Calu3 (cell line): ENCODE measurements around the gene CACNG4. TPM values are rescaled to one million over a fixed set of nuclear protein-coding genes. Genes with fewer than 3 reads are reported as not detected.
"Not testable (repeated sequence)": the region's sequence is repeated elsewhere in the genome, so short reads cannot be mapped to it uniquely, and the experiment has no call there.

Experiments
- BruUV-seq: library from RNA; stranded (reverse); fragments of 400-500 nt; replicated peaks from 2 replicates; lab custom pipeline; 2021; lab: Mats Ljungman, UMichigan
- CTCF ChIA-PET: fragments of 300-600 bp; sonication (Branson Sonifier 250); formaldehyde crosslinking; loops from one replicate; lab custom pipeline; 2022; ENCODE audit warnings: antibody characterized with exemption; lab: Charles Lee
- DNase-seq: peaks from one replicate; pipeline ENCODE4 v3.0.0; 2022
- H3K27ac Mint-ChIP-seq: one replicate; pipeline ENCODE4 v1.8.0; 2022; ENCODE audit warnings: mixed read lengths; ENCODE audit not compliant: unreplicated experiment
- H3K27me3 Mint-ChIP-seq: one replicate; pipeline ENCODE4 v1.8.0; 2022; ENCODE audit warnings: mixed read lengths; ENCODE audit not compliant: unreplicated experiment
- H3K36me3 Mint-ChIP-seq: one replicate; pipeline ENCODE4 v1.8.0; 2022; ENCODE audit warnings: mild to moderate bottlenecking, moderate library complexity, mixed read lengths; ENCODE audit not compliant: insufficient read depth, unreplicated experiment
- H3K4me1 Mint-ChIP-seq: one replicate; pipeline ENCODE4 v1.8.0; 2022; ENCODE audit warnings: mild to moderate bottlenecking, low read depth, mixed read lengths; ENCODE audit not compliant: unreplicated experiment
- H3K4me3 Mint-ChIP-seq: one replicate; pipeline ENCODE4 v1.8.0; 2022; ENCODE audit warnings: mild to moderate bottlenecking, low read depth, moderate library complexity, mixed read lengths; ENCODE audit not compliant: unreplicated experiment
- H3K9me3 Mint-ChIP-seq: one replicate; pipeline ENCODE4 v1.8.0; 2022; ENCODE audit warnings: low read depth, mixed read lengths; ENCODE audit not compliant: unreplicated experiment
- CTCF ChIP-seq: fragments of 200-600 bp; IDR thresholded peaks from one replicate; pipeline ENCODE4 v1.8.0; 2022; ENCODE audit warnings: antibody characterized with exemption; ENCODE audit not compliant: unreplicated experiment
- intact Hi-C: fragments of 100-400 bp; cut with micrococcal nuclease; formaldehyde crosslinking; loops from one replicate; pipeline ENCODE4 v1.10.0; 2022; ENCODE audit not compliant: unreplicated experiment
- total RNA-seq: library from RNA; stranded (reverse); gene quantifications from 2 replicates; pipeline ENCODE4 v1.2.3, GENCODE V29; 2022

CACNG4 gene
- total RNA-seq, 1 experiment from 2014 or later: 3.8 TPM

DNA sequence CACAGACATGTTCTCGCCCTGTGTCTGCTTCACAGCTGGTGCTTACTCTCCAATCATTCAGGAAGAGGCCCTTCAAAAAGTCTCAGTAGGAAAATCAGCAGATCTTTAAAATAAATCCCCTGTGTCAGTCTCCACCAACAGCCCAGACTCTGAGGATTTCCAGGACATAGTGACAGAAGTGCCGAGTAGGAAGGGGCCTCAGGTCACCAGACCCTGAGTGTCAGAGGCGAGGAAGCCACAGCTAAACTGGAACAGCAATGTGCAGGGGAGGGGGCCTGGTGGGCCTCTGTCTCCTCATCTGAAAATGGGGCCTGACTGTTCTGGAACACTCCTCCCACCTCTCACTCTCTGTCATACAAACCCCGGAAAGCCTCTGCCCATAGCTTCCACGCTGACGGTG, 6.3 kb downstream of the CACNG4 start:
- intact Hi-C loops: no loop called here
- no peak for DNase-seq
- H3K9me3 Mint-ChIP-seq: no peaks in the 10 kb centered on the region
- TF ChIP-seq CTCF: no peak
- H3K27me3 Mint-ChIP-seq: peaks cover 33% of the 10 kb centered on the region
- CTCF ChIA-PET: no interaction called here
- peaks cover 9% of the 10 kb centered on the region for H3K4me1 Mint-ChIP-seq
- H3K36me3 Mint-ChIP-seq: peaks cover 12% of the 10 kb centered on the region
- H3K27ac Mint-ChIP-seq: no peak overlapping the region
- no TSS peak for BruUV-seq
- H3K4me3 Mint-ChIP-seq: no peak overlapping the region

- no TSS peak for BruUV-seq
- H3K27me3 Mint-ChIP-seq: peaks cover 31% of the 10 kb centered on the region
- CTCF ChIA-PET: no interaction called here
- no peak overlapping the region for H3K4me3 Mint-ChIP-seq
- H3K36me3 Mint-ChIP-seq: peaks cover 7% of the 10 kb centered on the region
- no peak for DNase-seq
- no peaks in the 10 kb centered on the region for H3K9me3 Mint-ChIP-seq
- TF ChIP-seq CTCF: no peak
- intact Hi-C loops: no loop called here
- H3K4me1 Mint-ChIP-seq: peaks cover 9% of the 10 kb centered on the region
- no peak overlapping the region for H3K27ac Mint-ChIP-seq
These were observed 6.8 kb downstream of the CACNG4 start for GRCh38 chr17:66971264-66971663.

- H3K36me3 Mint-ChIP-seq: peaks cover 1% of the 10 kb centered on the region
- no peak overlapping the region for H3K27ac Mint-ChIP-seq
- DNase-seq: no peak
- BruUV-seq: no TSS peak
- intact Hi-C loops: no loop called here
- CTCF ChIA-PET: no interaction called here
- TF ChIP-seq CTCF: no peak
- peaks cover 31% of the 10 kb centered on the region for H3K27me3 Mint-ChIP-seq
- peaks cover 9% of the 10 kb centered on the region for H3K4me1 Mint-ChIP-seq
- H3K9me3 Mint-ChIP-seq: no peaks in the 10 kb centered on the region
- no peak overlapping the region for H3K4me3 Mint-ChIP-seq
These were observed 7.4 kb downstream of the CACNG4 start for GRCh38 chr17:66971730-66972441.

- CTCF ChIA-PET, H3K36me3 Mint-ChIP-seq, H3K4me1 Mint-ChIP-seq, intact Hi-C loops, H3K9me3 Mint-ChIP-seq, BruUV-seq, DNase-seq, H3K4me3 Mint-ChIP-seq, H3K27ac Mint-ChIP-seq: not testable (repeated sequence)
- H3K27me3 Mint-ChIP-seq: peaks cover 31% of the 10 kb centered on the region
These were observed 7.9 kb downstream of the CACNG4 start for GRCh38 chr17:66972442-66972830.

DNA sequence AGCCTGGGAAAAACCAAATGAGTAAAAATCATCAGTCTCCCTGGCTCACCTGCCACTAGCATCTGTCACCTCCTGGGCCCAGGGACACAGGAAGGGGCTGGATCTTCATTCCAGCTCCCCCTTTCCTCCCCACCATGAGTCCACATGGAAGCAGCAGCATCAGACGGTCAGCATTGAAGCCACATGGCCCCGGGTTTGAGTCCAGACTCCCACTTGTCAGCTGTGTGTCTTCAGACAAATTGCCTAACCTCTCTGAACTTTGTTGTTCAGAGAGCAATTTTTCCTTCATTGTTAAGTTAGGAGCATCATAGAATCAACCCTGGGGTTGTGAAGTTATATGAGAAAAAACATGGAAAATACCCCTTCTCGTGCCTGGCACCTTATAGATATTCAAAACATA, 10.7 kb downstream of the CACNG4 start:
- H3K9me3 Mint-ChIP-seq: no peaks in the 10 kb centered on the region
- H3K4me1 Mint-ChIP-seq: no peaks in the 10 kb centered on the region
- no peak for TF ChIP-seq CTCF
- no TSS peak for BruUV-seq
- no peaks in the 10 kb centered on the region for H3K36me3 Mint-ChIP-seq
- CTCF ChIA-PET: interaction anchor here (0.6 to 2.5 kb wide), 7 partner anchors 24 to 136 kb away, joined by 3 to 51 read pairs (median 6); no protein-coding TSS in a partner anchor
- no peak overlapping the region for H3K27ac Mint-ChIP-seq
- H3K4me3 Mint-ChIP-seq: no peak overlapping the region
- peaks cover 12% of the 10 kb centered on the region for H3K27me3 Mint-ChIP-seq
- intact Hi-C loops: loop anchor here (1.0 kb wide), 1 partner anchor 60 kb away; no protein-coding TSS in a partner anchor
- DNase-seq: no peak
